GM12865 (cell line): ENCODE data around the gene SCAMP4.

Source experiments
- DNase-seq: peaks from one replicate; pipeline ENCODE4 v3.0.0; 2010; ENCODE audit warnings: low read depth
- H3K4me3 ChIP-seq: 2 replicates; pipeline ENCODE4 v1.5.1; 2011; ENCODE audit warnings: mild to moderate bottlenecking, low read depth, low read length, control low read depth
- TF ChIP-seq, protein P1 (sequence below): IDR thresholded peaks from 2 replicates; pipeline ENCODE4 v1.5.1; 2011; ENCODE audit warnings: low read length, control low read depth, low read depth, inconsistent platforms; ENCODE audit not compliant: insufficient read depth; ENCODE audit errors: missing control alignments

Gene SCAMP4

DNA sequence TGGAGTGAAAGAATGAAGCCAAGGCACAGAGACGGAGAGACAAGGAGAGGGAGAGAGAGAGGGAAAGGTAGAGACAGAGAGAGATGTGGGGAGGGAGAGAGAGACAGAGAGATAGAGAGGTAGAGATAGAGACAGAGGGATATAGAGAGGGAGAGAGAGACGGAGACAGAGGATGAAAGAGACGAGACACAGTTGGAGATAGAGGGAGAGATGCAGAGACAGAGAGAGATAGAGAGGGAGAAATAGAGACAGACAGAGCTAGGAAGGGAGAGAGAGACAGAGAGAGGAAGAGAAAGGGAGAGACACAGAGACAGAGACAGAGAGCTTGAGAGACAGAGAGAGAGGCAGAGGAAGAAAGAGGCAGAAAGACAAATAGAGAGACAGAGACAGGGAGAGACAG, 31.2 kb downstream of the SCAMP4 start:
- no peak overlapping the region for H3K4me3 ChIP-seq
- no peak for DNase-seq
- TF ChIP-seq, protein P1, sequence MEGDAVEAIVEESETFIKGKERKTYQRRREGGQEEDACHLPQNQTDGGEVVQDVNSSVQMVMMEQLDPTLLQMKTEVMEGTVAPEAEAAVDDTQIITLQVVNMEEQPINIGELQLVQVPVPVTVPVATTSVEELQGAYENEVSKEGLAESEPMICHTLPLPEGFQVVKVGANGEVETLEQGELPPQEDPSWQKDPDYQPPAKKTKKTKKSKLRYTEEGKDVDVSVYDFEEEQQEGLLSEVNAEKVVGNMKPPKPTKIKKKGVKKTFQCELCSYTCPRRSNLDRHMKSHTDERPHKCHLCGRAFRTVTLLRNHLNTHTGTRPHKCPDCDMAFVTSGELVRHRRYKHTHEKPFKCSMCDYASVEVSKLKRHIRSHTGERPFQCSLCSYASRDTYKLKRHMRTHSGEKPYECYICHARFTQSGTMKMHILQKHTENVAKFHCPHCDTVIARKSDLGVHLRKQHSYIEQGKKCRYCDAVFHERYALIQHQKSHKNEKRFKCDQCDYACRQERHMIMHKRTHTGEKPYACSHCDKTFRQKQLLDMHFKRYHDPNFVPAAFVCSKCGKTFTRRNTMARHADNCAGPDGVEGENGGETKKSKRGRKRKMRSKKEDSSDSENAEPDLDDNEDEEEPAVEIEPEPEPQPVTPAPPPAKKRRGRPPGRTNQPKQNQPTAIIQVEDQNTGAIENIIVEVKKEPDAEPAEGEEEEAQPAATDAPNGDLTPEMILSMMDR, result no peak

DNA sequence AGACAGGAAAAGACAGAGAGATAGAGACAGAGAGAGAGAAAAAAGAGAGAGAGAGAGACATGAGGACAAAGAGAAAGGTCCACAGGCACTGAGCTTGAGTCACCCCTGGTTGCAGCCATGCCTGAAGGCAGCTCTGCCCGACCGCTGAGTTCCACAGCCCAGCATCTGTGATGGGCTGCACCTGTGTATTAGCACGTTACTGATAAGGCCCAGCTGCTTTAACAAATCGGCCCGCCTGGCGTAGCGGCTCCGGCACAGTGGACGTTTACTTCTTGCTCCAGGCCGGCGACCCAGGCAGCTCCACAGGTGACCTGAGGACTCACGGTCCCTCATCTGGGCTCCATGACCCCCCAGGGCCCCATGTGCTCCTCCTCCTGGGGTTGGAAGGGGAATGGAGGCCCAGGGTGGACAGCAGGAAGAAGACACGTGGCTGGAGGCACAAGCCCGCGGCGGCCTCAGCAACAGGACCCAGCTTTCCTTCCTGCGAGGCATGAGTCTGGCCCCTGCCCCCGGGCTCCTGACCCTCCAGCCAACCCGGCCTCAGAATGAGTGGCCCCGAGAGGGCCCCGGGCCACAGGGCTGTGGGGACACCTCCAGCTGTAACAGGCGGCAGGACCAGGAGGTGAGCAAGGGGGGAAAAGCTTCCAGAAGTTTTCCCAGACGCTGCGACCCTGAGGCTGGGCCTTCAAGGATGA, 31.9 kb downstream of the SCAMP4 start:
- TF ChIP-seq, protein P1, result no peak
- no peak overlapping the region for H3K4me3 ChIP-seq
- DNase-seq, result no peak

DNA sequence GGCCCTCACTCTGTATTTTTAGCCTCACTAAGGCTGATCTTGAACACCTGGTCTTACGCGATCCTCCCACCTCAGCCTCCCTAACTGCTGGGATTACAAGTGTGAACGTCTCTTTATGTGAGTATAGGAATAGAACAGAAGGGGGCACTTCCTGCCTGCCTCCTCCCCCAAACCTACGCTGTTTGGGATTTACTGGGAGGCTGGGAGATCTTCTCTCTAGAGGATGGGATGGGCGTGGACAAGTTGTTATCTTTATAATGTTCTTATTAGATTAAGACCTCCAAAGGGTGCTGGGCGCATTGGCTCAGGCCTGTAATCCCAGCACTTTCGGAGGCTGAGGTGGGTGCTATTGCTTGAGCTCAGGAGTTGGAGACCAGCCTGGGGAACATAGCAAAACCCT, 32.9 kb downstream of the SCAMP4 start:
- H3K4me3 ChIP-seq, result no peak overlapping the region
- DNase-seq, result no peak
- TF ChIP-seq, protein P1, result no peak

DNA sequence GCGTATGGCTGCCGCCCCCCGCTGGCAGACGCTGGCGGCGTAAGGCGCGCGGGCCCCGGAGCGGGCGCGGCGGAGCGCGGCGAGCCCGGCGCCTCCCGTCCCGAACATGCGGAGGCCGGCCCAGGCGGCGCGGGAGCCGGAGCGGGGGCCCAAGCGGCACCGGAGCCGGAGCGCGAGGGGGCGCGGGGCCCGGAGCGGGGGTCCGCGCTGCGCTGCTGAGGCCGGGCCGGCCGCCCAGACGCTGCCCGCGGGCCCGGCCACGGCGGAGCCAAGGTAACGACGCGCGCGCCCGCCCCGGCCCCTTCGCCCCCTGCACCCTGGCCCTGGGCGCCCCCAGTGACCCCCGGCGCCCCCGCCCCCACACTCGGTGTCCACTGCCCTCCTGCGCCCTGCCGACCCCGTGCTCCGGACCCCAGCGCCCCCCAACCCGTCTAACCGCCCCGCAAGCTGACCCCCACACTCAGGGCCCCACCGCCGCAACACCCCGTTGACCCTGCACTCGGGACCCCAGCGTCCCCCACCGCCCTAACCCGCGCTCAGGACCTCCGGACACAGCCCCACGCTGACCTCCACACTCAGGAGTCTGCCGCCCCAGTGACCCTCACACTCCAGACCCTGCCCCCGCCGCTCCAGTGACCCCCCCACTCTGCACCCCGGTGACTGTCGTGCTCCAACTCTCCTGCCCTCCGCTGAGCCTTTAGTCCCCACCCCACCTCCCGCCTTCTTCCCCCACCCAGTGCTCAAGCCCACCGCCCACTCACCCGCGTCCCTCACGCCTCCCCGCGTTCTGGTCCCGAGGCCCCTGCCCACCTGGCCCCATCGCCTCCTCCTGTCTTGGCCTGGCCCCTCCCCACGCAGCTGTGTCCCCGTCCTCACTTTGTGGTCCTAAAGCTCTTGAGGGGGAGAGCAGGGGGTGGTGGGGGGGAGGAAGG, 36.2 kb downstream of the SCAMP4 start, which contains the start of gene CSNK1G2:
Gene CSNK1G2, plus strand, starts transcription at position 27 of the 932 bp plus-strand sequence. CDS start 28,601 bp downstream, outside the sequence.
- no peak for DNase-seq
- peak within 1 kb of the TSS; percentile 74 for H3K4me3 ChIP-seq
- TF ChIP-seq, protein P1, result peak; percentile 27

DNA sequence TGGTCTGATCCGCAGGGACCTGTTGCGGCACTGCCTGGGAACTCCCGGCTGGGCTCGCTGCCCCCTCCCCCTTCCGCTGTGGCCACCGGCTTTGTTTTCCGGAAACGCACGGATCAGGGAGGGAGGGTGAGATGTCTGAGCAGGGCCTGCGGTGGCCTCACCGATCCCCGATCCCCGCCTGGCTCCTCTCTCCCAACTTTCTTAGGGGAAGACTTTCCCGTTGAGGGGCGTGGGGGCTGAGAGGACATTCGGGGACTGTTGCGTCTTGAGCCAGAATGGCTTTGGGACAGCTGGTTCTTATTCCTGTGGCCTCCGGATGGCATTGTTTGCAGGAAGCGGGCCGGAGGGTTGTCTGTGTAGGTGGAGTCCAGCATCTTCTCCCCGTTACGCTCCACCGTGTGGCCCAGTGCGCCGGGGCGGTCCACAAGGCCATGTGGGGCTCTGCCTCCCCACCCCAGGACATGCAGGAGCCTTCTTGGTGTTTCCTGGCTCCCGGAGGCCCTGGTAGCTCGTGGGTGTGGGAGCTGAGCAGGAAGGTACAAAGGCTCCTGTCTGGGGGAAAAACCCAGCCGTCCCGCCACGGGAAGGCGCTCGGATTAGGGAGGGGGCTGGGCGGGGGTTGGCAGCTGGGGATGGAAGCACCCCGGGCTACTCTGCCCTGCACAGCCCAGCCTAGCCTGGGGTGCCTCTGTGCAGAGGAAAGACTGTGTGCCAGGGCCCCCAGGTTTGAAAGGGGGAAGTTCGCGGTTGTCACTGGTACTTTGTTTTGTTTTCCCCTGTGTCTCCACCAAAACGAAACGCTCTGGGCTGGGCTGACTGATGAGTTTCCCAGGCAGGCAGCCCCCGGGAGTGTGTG, 37.1 kb downstream of the SCAMP4 start:
- DNase-seq, result peak; percentile 83
- H3K4me3 ChIP-seq, result peak overlapping the region; percentile 74
- TF ChIP-seq, protein P1, result no peak

DNA sequence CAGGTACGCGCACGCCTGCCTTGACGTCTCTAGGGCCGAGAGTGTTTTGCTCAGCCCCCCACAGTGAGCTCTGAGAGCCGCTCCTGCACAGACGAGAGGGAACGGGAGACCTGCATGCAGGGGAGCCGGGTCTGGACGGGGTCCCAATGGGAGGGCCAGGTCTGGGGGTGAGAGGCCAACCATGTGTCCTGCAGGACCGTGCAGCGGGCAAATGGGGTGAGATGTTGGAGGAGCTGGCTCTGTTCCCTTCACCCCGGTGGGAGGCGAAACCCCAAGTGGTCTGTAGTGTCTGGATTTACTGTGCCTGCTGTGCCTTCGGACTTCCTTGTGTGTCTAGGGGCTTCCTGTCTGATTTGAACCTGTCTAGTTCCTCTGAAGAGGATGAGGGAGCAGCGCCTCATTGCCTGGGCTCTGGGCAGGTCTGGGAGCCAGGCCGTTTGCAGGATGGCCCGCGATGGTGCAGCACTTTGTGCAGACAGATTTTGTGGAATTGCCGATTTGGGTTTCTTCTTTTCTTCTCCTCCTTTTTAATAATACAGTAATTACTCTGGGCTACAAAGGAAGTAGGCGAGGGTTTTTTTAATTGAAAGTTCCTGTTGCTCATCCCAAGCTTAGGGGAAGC, 37.8 kb downstream of the SCAMP4 start:
- H3K4me3 ChIP-seq, result peak overlapping the region; percentile 74
- DNase-seq, result peak; percentile 41
- TF ChIP-seq, protein P1, result no peak
